Measurements from ENCODE around the gene DNAJC12.
"Not testable (repeated sequence)": the region's sequence is repeated elsewhere in the genome, so short reads cannot be mapped to it uniquely, and the experiment has no call there.

The DNAJC12 gene

DNA sequence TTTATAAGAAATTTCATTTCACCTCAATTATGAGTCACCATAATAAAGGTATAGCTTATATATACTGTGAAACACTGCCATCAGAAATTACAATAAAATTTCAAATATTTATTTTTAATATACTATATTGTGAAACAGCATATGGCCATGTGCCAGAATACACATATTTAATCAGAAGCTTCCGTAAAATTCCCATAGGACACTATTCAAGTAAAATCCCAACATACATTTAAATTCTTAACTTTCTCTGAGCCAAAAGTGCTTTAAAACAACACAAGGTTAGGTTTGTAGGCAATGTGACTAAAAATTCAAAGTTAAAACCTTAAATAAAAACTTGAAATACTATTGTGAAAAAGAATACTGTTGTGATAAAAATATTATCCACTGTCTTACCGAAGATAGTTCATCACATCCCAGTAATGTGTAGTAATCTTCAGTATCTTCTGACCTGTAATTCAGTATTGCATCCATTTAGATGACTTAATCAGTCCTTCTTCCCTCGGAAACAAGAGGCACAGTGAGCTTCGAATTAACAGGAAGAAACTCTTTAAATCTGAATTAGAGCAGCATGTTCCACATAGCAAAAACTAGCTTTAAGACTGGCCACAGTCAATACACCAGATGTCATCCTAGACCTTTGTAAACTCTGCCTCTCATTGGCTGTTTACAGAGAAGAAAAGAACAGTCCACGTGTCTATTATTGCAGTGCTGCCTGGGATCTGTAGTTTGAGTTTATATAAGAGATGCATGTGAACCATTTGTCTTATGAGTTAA, at the start of gene DNAJC12:
TSS of gene DNAJC12 (minus strand) at position 648 of the 774 bp plus-strand sequence. CDS start at position 471, 177 bp downstream.
- ChIA-PET CTCF (interaction anchor here (0.7 to 2.0 kb wide), 4 partner anchors 18 to 319 kb away, joined by 3 to 14 read pairs (median 4); no protein-coding TSS in a partner anchor), POLR2A (interaction anchor here (0.7 to 2.0 kb wide), 8 partner anchors 9 to 511 kb away, joined by 3 to 20 read pairs (median 4); partner anchors contain the start of genes HNRNPH3 and SIRT1)
- no peak for TF ChIP-seq FOXM1 (IDR thresholded peaks at IDR 0.05; ENCODE audit: borderline replicate concordance)
- TF ChIP-seq ELF4 (IDR thresholded peaks at IDR 0.05): no peak
- no peak for TF ChIP-seq ARNT (IDR thresholded peaks at IDR 0.05)
- peak; percentile 82 for TF ChIP-seq L3MBTL2 (conservative IDR thresholded peaks at IDR 0.05)
- TF ChIP-seq TARDBP (IDR thresholded peaks at IDR 0.05): no peak
- TF ChIP-seq LEF1 (IDR thresholded peaks at IDR 0.05; ENCODE audit: borderline replicate concordance): no peak
- peak; percentile 85 for TF ChIP-seq FOXK2 (IDR thresholded peaks at IDR 0.05)
- DNase-seq (ENCODE audit: extremely low spot score): peak; percentile 69

DNA sequence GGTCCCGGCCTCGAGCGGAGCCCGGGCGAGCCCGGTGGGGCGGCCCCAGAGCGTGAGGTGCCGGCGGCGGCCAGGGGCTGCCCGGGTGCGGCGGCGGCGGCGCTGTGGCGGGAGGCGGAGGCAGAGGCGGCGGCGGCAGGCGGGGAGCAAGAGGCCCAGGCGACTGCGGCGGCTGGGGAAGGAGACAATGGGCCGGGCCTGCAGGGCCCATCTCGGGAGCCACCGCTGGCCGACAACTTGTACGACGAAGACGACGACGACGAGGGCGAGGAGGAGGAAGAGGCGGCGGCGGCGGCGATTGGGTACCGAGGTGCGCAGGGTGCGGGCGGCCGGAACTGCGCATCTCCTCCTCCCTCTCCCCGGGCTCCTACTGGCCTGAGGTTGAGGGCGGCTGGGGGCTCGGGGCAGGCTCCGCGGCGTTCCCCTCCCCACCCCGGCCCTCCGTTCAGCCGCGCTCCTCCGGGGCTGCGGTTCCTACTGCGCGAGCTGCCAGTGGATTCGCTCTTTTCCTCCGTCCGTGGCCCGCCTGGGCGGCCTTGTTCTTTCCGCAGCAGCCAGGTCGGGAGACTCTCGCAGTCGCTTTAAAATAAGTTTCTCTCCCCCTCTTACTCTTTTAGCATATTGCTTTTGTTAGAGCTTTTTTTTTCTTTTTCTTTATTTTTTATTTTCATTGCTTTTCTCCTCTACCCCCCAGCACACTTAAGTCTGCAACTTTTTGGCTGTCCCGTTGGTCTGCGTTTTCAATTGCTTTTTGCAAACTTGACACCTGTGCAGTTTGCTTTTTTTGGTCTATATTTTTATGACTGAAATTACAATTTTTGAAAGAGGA, 47.1 kb upstream of the DNAJC12 start:
- CTCF ChIA-PET: interaction anchor here (0.6 to 1.1 kb wide), 4 partner anchors 13 to 418 kb away, joined by 3 to 4 read pairs (median 4); no protein-coding TSS in a partner anchor
- DNase-seq (ENCODE audit: extremely low spot score): peak; percentile 63
- POLR2A ChIA-PET: interaction anchor here (0.7 to 1.2 kb wide), 4 partner anchors 9 to 97 kb away, joined by 3 read pairs; no protein-coding TSS in a partner anchor
- no peak for TF ChIP-seq FOXK2 (IDR thresholded peaks at IDR 0.05)
- TF ChIP-seq SUZ12 (IDR thresholded peaks at IDR 0.05): no peak
- TF ChIP-seq, protein P1, sequence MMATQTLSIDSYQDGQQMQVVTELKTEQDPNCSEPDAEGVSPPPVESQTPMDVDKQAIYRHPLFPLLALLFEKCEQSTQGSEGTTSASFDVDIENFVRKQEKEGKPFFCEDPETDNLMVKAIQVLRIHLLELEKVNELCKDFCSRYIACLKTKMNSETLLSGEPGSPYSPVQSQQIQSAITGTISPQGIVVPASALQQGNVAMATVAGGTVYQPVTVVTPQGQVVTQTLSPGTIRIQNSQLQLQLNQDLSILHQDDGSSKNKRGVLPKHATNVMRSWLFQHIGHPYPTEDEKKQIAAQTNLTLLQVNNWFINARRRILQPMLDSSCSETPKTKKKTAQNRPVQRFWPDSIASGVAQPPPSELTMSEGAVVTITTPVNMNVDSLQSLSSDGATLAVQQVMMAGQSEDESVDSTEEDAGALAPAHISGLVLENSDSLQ (IDR thresholded peaks at IDR 0.05): no peak
- TF ChIP-seq LEF1 (IDR thresholded peaks at IDR 0.05; ENCODE audit: borderline replicate concordance): peak; percentile 70; the same call in 1 of the 2 replicates
- 0 out of 2 replicates have a peak, but pooled peaks have one; percentile 63 for TF ChIP-seq ARNT (IDR thresholded peaks at IDR 0.05)

DNA sequence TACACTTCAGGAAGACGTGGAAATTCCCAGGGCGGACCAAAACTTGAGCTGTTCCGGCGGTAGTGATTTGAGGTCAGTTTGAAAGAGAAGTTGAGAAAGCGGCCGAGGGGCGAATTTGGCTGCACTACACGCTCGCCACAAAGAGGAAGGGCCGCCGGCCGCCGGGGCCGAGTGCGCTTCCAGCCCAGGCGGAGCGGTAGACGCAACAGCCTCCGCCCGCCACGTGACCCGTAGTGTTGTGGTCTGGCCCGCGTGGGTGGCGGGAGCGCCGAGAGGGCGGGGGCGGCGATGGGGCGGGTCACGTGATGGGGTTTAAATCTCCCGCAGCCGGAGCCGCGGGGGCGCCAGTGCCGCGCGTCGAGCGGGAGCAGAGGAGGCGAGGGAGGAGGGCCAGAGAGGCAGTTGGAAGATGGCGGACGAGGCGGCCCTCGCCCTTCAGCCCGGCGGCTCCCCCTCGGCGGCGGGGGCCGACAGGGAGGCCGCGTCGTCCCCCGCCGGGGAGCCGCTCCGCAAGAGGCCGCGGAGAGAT, 46.4 kb upstream of the DNAJC12 start, which contains the start of gene SIRT1:
TSS of gene SIRT1 (plus strand) at position 344 of the 529 bp plus-strand sequence. CDS start at position 410, 66 bp downstream.
- peak; percentile 21; the same call in 1 of the 2 replicates for TF ChIP-seq ELF4 (IDR thresholded peaks at IDR 0.05)
- TF ChIP-seq NFRKB (IDR thresholded peaks at IDR 0.05): no peak
- TF ChIP-seq L3MBTL2 (conservative IDR thresholded peaks at IDR 0.05): peak; percentile 90
- no peak for TF ChIP-seq ZNF384 (IDR thresholded peaks at IDR 0.05)
- TF ChIP-seq CTBP1 (IDR thresholded peaks at IDR 0.05; ENCODE audit: borderline replicate concordance): peak; percentile 54; the same call in 1 of the 2 replicates
- peak; percentile 82; the same call in 1 of the 2 replicates for TF ChIP-seq FOXK2 (IDR thresholded peaks at IDR 0.05)
- POLR2A ChIA-PET: interaction anchor here (0.9 to 1.8 kb wide), 5 partner anchors 9 to 96 kb away, joined by 3 to 9 read pairs (median 3); partner anchors contain the start of gene DNAJC12
- CTCF ChIA-PET: interaction anchor here (0.6 to 1.1 kb wide), 3 partner anchors 29 to 346 kb away, joined by 4 read pairs; no protein-coding TSS in a partner anchor
- DNase-seq (ENCODE audit: extremely low spot score): peak; percentile 94

DNA sequence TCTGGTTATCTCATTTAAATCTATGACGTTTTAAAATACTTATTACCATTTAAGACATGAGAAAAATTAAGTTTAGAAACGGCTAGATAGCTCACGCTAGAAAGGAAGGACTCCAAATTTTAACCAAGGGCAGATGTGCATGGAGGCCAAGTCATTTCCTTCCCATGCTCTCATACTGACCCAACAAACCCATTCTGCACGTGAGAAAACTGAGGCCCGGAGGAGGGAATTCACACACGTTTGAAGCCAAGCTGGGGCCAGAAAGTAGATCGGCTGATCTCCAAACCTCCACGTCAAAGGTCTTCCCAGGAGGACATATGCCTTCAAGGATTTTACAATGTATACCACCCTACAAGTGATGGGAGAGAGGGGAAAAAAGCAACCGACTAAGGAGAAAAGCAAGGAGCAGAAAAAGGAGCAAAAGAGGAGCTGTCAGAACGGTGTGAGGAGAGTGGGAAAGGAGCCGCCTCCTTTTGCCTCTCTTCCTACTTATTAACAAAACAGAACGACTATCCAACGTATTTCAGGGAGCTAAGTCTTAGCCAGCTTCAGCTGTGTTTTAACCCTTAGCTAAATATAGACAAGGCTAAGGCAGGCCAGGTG, 45.8 kb upstream of the DNAJC12 start:
- POLR2A ChIA-PET: interaction anchor here (0.9 to 1.8 kb wide), 5 partner anchors 8 to 95 kb away, joined by 3 to 9 read pairs (median 3); partner anchors contain the start of gene DNAJC12
- no peak for TF ChIP-seq NFRKB (IDR thresholded peaks at IDR 0.05)
- TF ChIP-seq ARNT (IDR thresholded peaks at IDR 0.05): no peak
- TF ChIP-seq, protein P1 (IDR thresholded peaks at IDR 0.05): no peak
- no peak for TF ChIP-seq L3MBTL2 (conservative IDR thresholded peaks at IDR 0.05)
- no peak for TF ChIP-seq TARDBP (IDR thresholded peaks at IDR 0.05)
- no peak for TF ChIP-seq BHLHE40 (IDR thresholded peaks at IDR 0.05; ENCODE audit: borderline replicate concordance)
- no peak for TF ChIP-seq LEF1 (IDR thresholded peaks at IDR 0.05; ENCODE audit: borderline replicate concordance)
- no peak for TF ChIP-seq SP1 (IDR thresholded peaks at IDR 0.05)
- no peak for TF ChIP-seq ELF4 (IDR thresholded peaks at IDR 0.05)
- TF ChIP-seq CTBP1 (IDR thresholded peaks at IDR 0.05; ENCODE audit: borderline replicate concordance): no peak
- no peak for TF ChIP-seq FOXM1 (IDR thresholded peaks at IDR 0.05; ENCODE audit: borderline replicate concordance)
- no peak for TF ChIP-seq SUZ12 (IDR thresholded peaks at IDR 0.05)
- DNase-seq (ENCODE audit: extremely low spot score): no peak
- CTCF ChIA-PET: interaction anchor here (0.6 to 1.1 kb wide), 3 partner anchors 29 to 347 kb away, joined by 4 read pairs; no protein-coding TSS in a partner anchor

DNA sequence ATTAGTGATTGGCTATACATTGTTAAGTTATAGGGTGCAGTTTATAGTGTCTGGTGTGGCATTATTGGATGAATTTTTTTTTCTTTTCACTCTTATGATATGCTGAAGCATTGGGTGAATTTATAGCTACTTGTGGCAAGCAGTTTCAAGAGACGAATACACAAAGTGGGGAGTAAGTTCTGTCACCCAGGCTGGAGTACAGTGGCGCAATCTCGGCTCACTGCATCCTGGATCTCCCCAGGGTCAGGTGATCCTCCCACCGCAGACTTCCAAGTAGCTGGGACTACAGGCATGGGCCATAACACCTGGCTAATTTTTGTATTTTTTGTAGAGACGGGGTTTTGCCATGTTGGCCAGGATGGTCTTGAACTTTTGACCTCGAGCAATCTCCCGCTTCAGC, 40.1 kb upstream of the DNAJC12 start:
- no peak for DNase-seq (ENCODE audit: extremely low spot score)
- TF ChIP-seq ELF4 (IDR thresholded peaks at IDR 0.05) (no peak), ZNF384 (IDR thresholded peaks at IDR 0.05) (no peak), SP1 (IDR thresholded peaks at IDR 0.05) (no peak), NFRKB (IDR thresholded peaks at IDR 0.05) (no peak), SUZ12 (IDR thresholded peaks at IDR 0.05) (no peak), FOXM1 (IDR thresholded peaks at IDR 0.05; ENCODE audit: borderline replicate concordance) (no peak), ARNT (IDR thresholded peaks at IDR 0.05) (no peak), FOXA1 (IDR thresholded peaks at IDR 0.05) (no peak), FOXK2 (IDR thresholded peaks at IDR 0.05) (no peak), CTBP1 (IDR thresholded peaks at IDR 0.05; ENCODE audit: borderline replicate concordance) (no peak), LEF1 (IDR thresholded peaks at IDR 0.05; ENCODE audit: borderline replicate concordance) (no peak), HDGF (IDR thresholded peaks at IDR 0.05; ENCODE audit: borderline replicate concordance) (no peak), L3MBTL2 (conservative IDR thresholded peaks at IDR 0.05) (no peak), BHLHE40 (IDR thresholded peaks at IDR 0.05; ENCODE audit: borderline replicate concordance) (no peak), TARDBP (IDR thresholded peaks at IDR 0.05) (no peak)
- TF ChIP-seq, protein P1 (IDR thresholded peaks at IDR 0.05): no peak
- ChIA-PET POLR2A (no interaction called here), CTCF (interaction anchor here (0.6 to 0.7 kb wide), 2 partner anchors 205 to 211 kb away, joined by 6 to 9 read pairs; no protein-coding TSS in a partner anchor)

DNA sequence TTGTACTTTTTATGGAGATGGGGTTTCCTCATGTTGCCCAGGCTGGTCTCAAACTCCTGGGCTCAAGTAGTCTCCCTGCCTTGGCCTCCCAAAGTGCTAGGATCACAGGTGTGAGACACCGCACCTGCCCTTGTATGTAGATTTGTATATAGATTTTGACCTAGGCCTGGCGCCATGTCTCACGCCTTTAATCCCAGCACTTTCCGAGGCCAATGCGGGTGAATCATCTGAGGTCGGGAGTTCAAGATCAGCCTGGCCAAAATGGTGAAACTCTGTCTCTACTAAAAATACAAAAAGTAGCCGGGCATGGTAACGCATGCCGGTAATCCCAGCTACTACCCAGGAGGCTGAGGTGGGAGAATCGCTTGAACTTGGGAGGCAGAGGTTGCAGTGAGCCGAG, 39.4 kb upstream of the DNAJC12 start:
- DNase-seq (ENCODE audit: extremely low spot score); POLR2A ChIA-PET: not testable (repeated sequence)
- CTCF ChIA-PET: interaction anchor here (0.7 kb wide), 1 partner anchor 210 kb away, joined by 9 read pairs; no protein-coding TSS in a partner anchor

All from HEK293T (cell line).